ENCODE measurements around the gene PRAF2.

The PRAF2 gene

GRCh38 chrX:49043220-49043986 lies 30.4 kb downstream of the PRAF2 start, which contains the start of gene TFE3:
Gene TFE3 (minus strand): TSS chrX:49043357. CDS start chrX:49043226, 131 bp downstream.
- TF ChIP-seq CTCF (IDR thresholded peaks at IDR 0.05; ENCODE audit: low read depth, low read length), result peak; percentile 50
- DNase-seq (ENCODE audit: extremely low read depth, low read depth), result peak; percentile 98

GRCh38 chrX:49042581-49043219 lies 31.1 kb downstream of the PRAF2 start:
- no peak for DNase-seq (ENCODE audit: extremely low read depth, low read depth)
- TF ChIP-seq CTCF (IDR thresholded peaks at IDR 0.05; ENCODE audit: low read depth, low read length), result no peak

GRCh38 chrX:49041744-49042580 lies 31.8 kb downstream of the PRAF2 start:
- DNase-seq (ENCODE audit: extremely low read depth, low read depth), result no peak
- no peak for TF ChIP-seq CTCF (IDR thresholded peaks at IDR 0.05; ENCODE audit: low read depth, low read length)

- TF ChIP-seq CTCF (IDR thresholded peaks at IDR 0.05; ENCODE audit: low read depth, low read length), result no peak
- DNase-seq (ENCODE audit: extremely low read depth, low read depth), result no peak
These were observed 33.3 kb downstream of the PRAF2 start for GRCh38 chrX:49040376-49040955.

- peak; percentile 27 for TF ChIP-seq CTCF (IDR thresholded peaks at IDR 0.05; ENCODE audit: low read depth, low read length)
- DNase-seq (ENCODE audit: extremely low read depth, low read depth), result peak; percentile 87
These were observed 34.0 kb downstream of the PRAF2 start for GRCh38 chrX:49039598-49040375.

- DNase-seq (ENCODE audit: extremely low read depth, low read depth), result no peak
- no peak for TF ChIP-seq CTCF (IDR thresholded peaks at IDR 0.05; ENCODE audit: low read depth, low read length)
These were observed 35.8 kb downstream of the PRAF2 start for GRCh38 chrX:49037883-49038475.

Measured in AG09319 (cell line).